HG02678 (cell line): Measurements from ENCODE around the gene IRF4.
"Not testable (repeated sequence)": the region's sequence is repeated elsewhere in the genome, so short reads cannot be mapped to it uniquely, and the experiment has no call there.

ENCODE experiments used
- ATAC-seq: cut with Tn5 transposase; IDR thresholded peaks from one replicate; pipeline ENCODE4 v1.9.1; 2021; ENCODE audit warnings: mild to moderate bottlenecking, moderate library complexity; ENCODE audit not compliant: unreplicated experiment

Gene IRF4

GRCh38 chr6:364609-365540, 26.7 kb upstream of the IRF4 start:
- ATAC-seq, result peak; percentile 73

GRCh38 chr6:365835-366234, 25.7 kb upstream of the IRF4 start:
- no peak for ATAC-seq

GRCh38 chr6:366389-367297, 24.9 kb upstream of the IRF4 start:
- ATAC-seq, result no peak

- ATAC-seq, result no peak
Observed at GRCh38 chr6:367298-367794, 24.2 kb upstream of the IRF4 start.

- no peak for ATAC-seq
Observed at GRCh38 chr6:367891-368630, 23.5 kb upstream of the IRF4 start.

- no peak for ATAC-seq
Observed at GRCh38 chr6:369559-370431, 21.8 kb upstream of the IRF4 start.

- ATAC-seq, result no peak
Observed at GRCh38 chr6:370555-370954, 21.0 kb upstream of the IRF4 start.

- ATAC-seq, result not testable (repeated sequence)
Observed at GRCh38 chr6:371851-372250, 19.7 kb upstream of the IRF4 start.

- ATAC-seq, result peak; percentile 65
Observed at GRCh38 chr6:372336-372911, 19.1 kb upstream of the IRF4 start.

- ATAC-seq, result no peak
Observed at GRCh38 chr6:373031-373430, 18.5 kb upstream of the IRF4 start.

GRCh38 chr6:373773-374724, 17.5 kb upstream of the IRF4 start:
- ATAC-seq, result no peak

GRCh38 chr6:374956-375355, 16.6 kb upstream of the IRF4 start:
- ATAC-seq, result no peak

- ATAC-seq, result no peak
Observed at GRCh38 chr6:376827-377640, 14.5 kb upstream of the IRF4 start.

GRCh38 chr6:377641-378020, 13.9 kb upstream of the IRF4 start:
- ATAC-seq, result not testable (repeated sequence)

- no peak for ATAC-seq
Observed at GRCh38 chr6:378090-378957, 13.2 kb upstream of the IRF4 start.

GRCh38 chr6:378958-379409, 12.6 kb upstream of the IRF4 start:
- ATAC-seq, result no peak
